ENCODE measurements around the gene MC2R.

GRCh38 chr18:13872932-13873331 is 42.4 kb downstream of the MC2R start:
- TF ChIP-seq CTCF (IDR thresholded peaks at IDR 0.05; ENCODE audit: poor library complexity), result no peak
- no peak for TF ChIP-seq EZH2phosphoT487 (IDR thresholded peaks at IDR 0.05; ENCODE audit: low read depth, severe bottlenecking, unreplicated experiment)
- no peak for TF ChIP-seq EZH2 (IDR thresholded peaks at IDR 0.05; ENCODE audit: borderline replicate concordance)
